Stomach (tissue), 9 donors: ENCODE data around the gene BLID. TPM values are rescaled to one million over a fixed set of nuclear protein-coding genes. Genes with fewer than 3 reads are reported as not detected.

ENCODE experiments used
- DNase-seq, 2 donors: peaks; one replicate each; pipeline versions ENCODE4 v3.0.0 to v3.0.0-alpha.2; 2013 to 2019
- H3K27ac ChIP-seq, 5 donors: fragments of 200-600 bp in 4 of 5; sonication (generic) in 4 of 5; one replicate each; pipeline ENCODE4 v1.5.1; 2013 to 2019; ENCODE audit warnings: mild to moderate bottlenecking in 1 of 5, moderate library complexity in 1 of 5
- H3K27me3 ChIP-seq, 3 donors: fragments of 200-600 bp; sonication (generic); one replicate each; pipeline ENCODE4 v1.5.1; 2017 to 2019; ENCODE audit warnings: mixed run types in 1 of 3
- H3K36me3 ChIP-seq, 4 donors: fragments of 200-600 bp; sonication (generic); 1 replicate in 3 of 4; 2 replicates in 1 of 4; pipeline ENCODE4 v1.5.1; 2016 to 2019
- H3K4me1 ChIP-seq, 4 donors: fragments of 200-600 bp; sonication (generic); one replicate each; pipeline ENCODE4 v1.5.1; 2016 to 2019
- H3K4me3 ChIP-seq, 4 donors: fragments of 200-600 bp; sonication (generic) in 3 of 4; one replicate each; pipeline ENCODE4 v1.5.1; 2016 to 2019; ENCODE audit warnings: mild to moderate bottlenecking in 1 of 4
- H3K9me3 ChIP-seq, 4 donors: fragments of 200-600 bp; sonication (generic); one replicate each; pipeline ENCODE4 v1.5.1; 2016 to 2019
- CTCF ChIP-seq, 7 experiments: fragments of 450-650 bp in 4 of 7; fragments of 200-600 bp in 3 of 7; sonication (generic) in 3 of 7; IDR thresholded peaks; one replicate each; pipeline ENCODE4 v1.5.1; 2016 to 2019; ENCODE audit warnings: antibody characterized with exemption in 7 of 7, control low read depth in 2 of 7, mild to moderate bottlenecking in 1 of 7
- EP300 ChIP-seq: sonication (generic); formaldehyde crosslinking; IDR thresholded peaks from one replicate; pipeline ENCODE4 v1.6.1; 2017; ENCODE audit warnings: antibody characterized with exemption
- POLR2A ChIP-seq, 4 donors: fragments of 450-650 bp; IDR thresholded peaks; one replicate each; pipeline ENCODE4 v1.6.1; 2016; ENCODE audit warnings: antibody characterized with exemption in 4 of 4, control low read depth in 2 of 4, mild to moderate bottlenecking in 1 of 4, moderate library complexity in 1 of 4
- POLR2AphosphoS5 ChIP-seq, 3 donors: sonication (generic); formaldehyde crosslinking; IDR thresholded peaks; one replicate each; pipeline ENCODE4 v1.6.1; 2016; ENCODE audit warnings: antibody characterized with exemption in 3 of 3
- WGBS, 5 donors: extraction: QIAGEN DNeasy Blood & Tissue Kit in 3 of 5; methylation state at CpG; one replicate each; pipeline versions ENCODE4 v1.1.5 to v1.1.7; 2013 to 2018; 5-methylcytosine and 5-hydroxymethylcytosine counted together
- intact Hi-C: fragments of 100-400 bp; cut with DNase I; formaldehyde crosslinking; loops from one replicate; pipeline ENCODE4 v1.15.1; 2023; ENCODE audit warnings: low total_unique reads
- polyA plus RNA-seq, 3 donors: library from polyadenylated mRNA; stranded (reverse); fragments of 200-250 nt; gene quantifications; one replicate each; pipeline ENCODE4 v1.2.3, GENCODE V29; 2013
- total RNA-seq, 5 donors: library from RNA; depleted of rRNA; stranded (reverse); fragments of >200 nt; gene quantifications; one replicate each; pipeline versions ENCODE4 v1.1.0 to v1.2.3, GENCODE V29; 2014 to 2016
- donor health status: healthy with polysubstance abuse.
- donor health status: Bipolar disorder and iron deficiency.
- donor health status: healthy.

The BLID gene
- total and polyA plus RNA-seq, 8 donors: 3.1 TPM; not detected in 7

DNA sequence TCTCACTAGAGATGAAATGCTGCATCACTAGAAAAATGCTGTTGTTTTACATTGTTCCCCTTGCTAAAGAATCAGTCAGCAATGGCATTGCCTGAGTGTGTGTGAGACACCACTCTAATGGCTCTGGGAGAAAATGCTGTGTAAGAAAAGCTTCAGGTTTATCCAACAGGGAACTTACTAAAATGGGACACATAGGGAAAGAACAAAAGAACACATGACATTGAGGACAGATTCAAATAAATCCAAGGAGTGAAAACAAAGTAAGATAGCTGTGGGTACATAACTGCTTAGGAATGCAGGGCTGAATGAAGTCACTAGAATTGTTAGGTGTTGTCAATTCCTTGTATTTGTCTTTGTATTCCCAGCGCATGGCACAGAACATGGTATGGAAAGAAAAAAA is 24.2 kb downstream of the BLID start:
- 90 to 97% (median 94%) methylated on average over 1 of the region's 1 CpG for WGBS, 5 donors
- H3K4me3 ChIP-seq: no peak overlapping the region
- H3K27ac ChIP-seq: peak overlapping the region in 1 of 5 donors; percentile 88
- no peaks in the 10 kb centered on the region for H3K9me3 ChIP-seq
- H3K36me3 ChIP-seq: peaks cover 0 to 10% (median 3%) of the 10 kb centered on the region in 4 donors
- peaks cover 0 to 4% (median 0%) of the 10 kb centered on the region in 3 donors for H3K27me3 ChIP-seq
- no peak for DNase-seq
- TF ChIP-seq POLR2AphosphoS5 (IDR thresholded peaks at IDR 0.05) (no peak), EP300 (no peak), CTCF (IDR thresholded peaks at IDR 0.05) (no peak), POLR2A (IDR thresholded peaks at IDR 0.05) (no peak)
- H3K4me1 ChIP-seq: no peaks in the 10 kb centered on the region
- intact Hi-C loops: no loop called here

DNA sequence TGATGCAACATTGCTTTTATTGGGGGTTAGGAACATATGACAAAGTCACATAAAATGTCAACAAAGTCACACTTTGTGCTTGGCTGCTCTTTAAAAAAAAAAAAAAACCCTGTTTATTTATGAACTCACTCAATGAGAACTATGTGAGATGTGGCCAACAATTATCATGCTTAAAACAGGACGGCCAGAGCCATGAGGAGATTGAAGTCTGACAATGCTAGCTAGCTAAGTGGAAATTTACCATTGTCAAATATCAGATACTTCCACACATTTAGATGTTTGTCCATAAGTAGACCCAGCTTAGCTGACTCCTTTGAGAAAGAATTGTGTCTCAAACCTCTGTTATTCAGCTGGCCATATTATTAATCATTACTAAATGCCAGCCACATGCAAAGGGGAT is 26.9 kb downstream of the BLID start:
- DNase-seq: no peak
- no peak overlapping the region for H3K4me3 ChIP-seq

DNA sequence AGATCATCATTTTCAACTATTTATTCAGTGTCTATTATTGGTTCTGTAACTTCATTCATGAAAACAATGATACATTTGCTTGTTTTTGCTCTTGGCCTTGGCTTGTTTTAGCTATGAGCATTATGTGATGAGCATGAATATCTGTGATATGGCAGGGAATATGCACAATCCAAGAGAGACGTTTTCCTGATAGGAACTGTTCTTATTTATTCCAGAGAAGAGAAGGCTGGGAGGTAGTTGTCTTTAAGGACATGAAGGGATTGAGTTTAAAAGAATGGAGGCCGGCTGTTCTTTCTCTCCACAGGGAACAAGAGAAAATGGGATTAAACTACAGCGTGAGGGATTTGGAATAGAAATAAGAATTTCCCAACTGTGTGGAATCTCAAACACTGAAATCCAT is 30.3 kb downstream of the BLID start:
- Histone ChIP-seq H3K36me3 (peaks cover 0 to 10% (median 3%) of the 10 kb centered on the region in 4 donors), H3K27ac (no peak overlapping the region), H3K9me3 (no peaks in the 10 kb centered on the region), H3K27me3 (no peaks in the 10 kb centered on the region), H3K4me1 (no peaks in the 10 kb centered on the region), H3K4me3 (no peak overlapping the region)
- no peak for TF ChIP-seq POLR2A (IDR thresholded peaks at IDR 0.05)
- no peak for TF ChIP-seq EP300
- TF ChIP-seq POLR2AphosphoS5 (IDR thresholded peaks at IDR 0.05): no peak
- TF ChIP-seq CTCF (IDR thresholded peaks at IDR 0.05): no peak
- DNase-seq: no peak
- intact Hi-C loops: no loop called here
- WGBS, 5 donors: 47 to 74% (median 60%) methylated on average over 3 of the region's 3 CpGs

More for the DNA sequence above, 26.9 kb downstream of the BLID start:
- Histone ChIP-seq H3K27ac (no peak overlapping the region), H3K27me3 (peaks cover 0 to 4% (median 0%) of the 10 kb centered on the region in 3 donors), H3K9me3 (no peaks in the 10 kb centered on the region), H3K4me1 (no peaks in the 10 kb centered on the region), H3K36me3 (peaks cover 0 to 10% (median 3%) of the 10 kb centered on the region in 4 donors)
- TF ChIP-seq POLR2AphosphoS5 (IDR thresholded peaks at IDR 0.05): no peak
- no peak for TF ChIP-seq CTCF (IDR thresholded peaks at IDR 0.05)
- no peak for TF ChIP-seq EP300
- no peak for TF ChIP-seq POLR2A (IDR thresholded peaks at IDR 0.05)
- intact Hi-C loops: no loop called here
- 32 to 55% (median 45%) methylated on average over 1 of the region's 1 CpG for WGBS, 5 donors

GRCh38 chr11:122085264-122085663 is 30.8 kb downstream of the BLID start:
- H3K27ac ChIP-seq: no peak overlapping the region
- intact Hi-C loops: no loop called here
- 47 to 72% (median 60%) methylated on average over 1 of the region's 1 CpG for WGBS, 5 donors
- no peaks in the 10 kb centered on the region for H3K27me3 ChIP-seq
- H3K36me3 ChIP-seq: peaks cover 0 to 10% (median 3%) of the 10 kb centered on the region in 4 donors
- H3K4me3 ChIP-seq: no peak overlapping the region
- DNase-seq: peak in 1 of 2 donors; percentile 44
- no peaks in the 10 kb centered on the region for H3K9me3 ChIP-seq
- H3K4me1 ChIP-seq: no peaks in the 10 kb centered on the region
- TF ChIP-seq CTCF (IDR thresholded peaks at IDR 0.05) (no peak), POLR2AphosphoS5 (IDR thresholded peaks at IDR 0.05) (peak in 1 of 3 donors; percentile 59)
